Heart left ventricle (tissue), 16 donors: ENCODE measurements around the gene CBX7. TPM values are rescaled to one million over a fixed set of nuclear protein-coding genes. Genes with fewer than 3 reads are reported as not detected.

Experiments used
- ATAC-seq, 4 donors: fragments of 200-7000 bp; cut with Tn5 transposase; one replicate each; pipeline ENCODE4 v1.9.1; 2020 to 2022; ENCODE audit warnings: moderate library complexity in 4 of 4, mild to moderate bottlenecking in 3 of 4, moderate number of reproducible peaks in 1 of 4
- DNase-seq, 5 donors: peaks; one replicate each; pipeline ENCODE4 v3.0.0-alpha.2; 2020
- H3K27ac ChIP-seq, 12 donors: fragments of 200-600 bp; sonication (generic) in 4 of 12; one replicate each; pipeline versions ENCODE4 v1.5.0 to v1.8.0; 2016 to 2022; ENCODE audit warnings: mild to moderate bottlenecking in 2 of 12
- H3K27me3 ChIP-seq, 9 donors: fragments of 200-600 bp; sonication (generic) in 2 of 9; one replicate each; pipeline versions ENCODE4 v1.5.1 to v1.8.0; 2016 to 2022; ENCODE audit warnings: mild to moderate bottlenecking in 3 of 9
- H3K36me3 ChIP-seq, 9 donors: fragments of 200-600 bp; sonication (generic) in 2 of 9; one replicate each; pipeline versions ENCODE4 v1.5.0 to v1.8.0; 2018 to 2022; ENCODE audit warnings: mild to moderate bottlenecking in 2 of 9
- H3K4me1 ChIP-seq, 12 donors: fragments of 200-600 bp; sonication (generic) in 4 of 12; one replicate each; pipeline versions ENCODE4 v1.5.0 to v1.8.0; 2016 to 2022; ENCODE audit warnings: mild to moderate bottlenecking in 3 of 12
- H3K4me3 ChIP-seq, 12 donors: fragments of 200-600 bp; sonication (generic) in 4 of 12; one replicate each; pipeline versions ENCODE4 v1.5.0 to v1.8.0; 2017 to 2022; ENCODE audit warnings: mild to moderate bottlenecking in 9 of 12, moderate library complexity in 4 of 12
- H3K9me3 ChIP-seq, 12 donors: fragments of 200-600 bp; sonication (generic) in 4 of 12; one replicate each; pipeline versions ENCODE4 v1.5.0 to v1.8.0; 2016 to 2022; ENCODE audit warnings: mild to moderate bottlenecking in 1 of 12
- POLR2A ChIP-seq, 2 donors: fragments of 450-650 bp; IDR thresholded peaks; one replicate each; pipeline ENCODE4 v1.6.1; 2017; ENCODE audit warnings: antibody characterized with exemption in 2 of 2, mild to moderate bottlenecking in 2 of 2, moderate library complexity in 2 of 2
- WGBS, 4 donors: extraction: QIAGEN DNeasy Blood & Tissue Kit in 2 of 4; methylation state at CpG; one replicate each; pipeline versions ENCODE4 v1.1.5 to v1.1.7; 2013 to 2018; 5-methylcytosine and 5-hydroxymethylcytosine counted together
- intact Hi-C, 10 donors: fragments of 100-400 bp; cut with DNase I; formaldehyde crosslinking; loops; one replicate each; pipeline versions ENCODE4 v1.11.1 to v1.14.2; 2022
- polyA plus RNA-seq, 2 donors: library from polyadenylated mRNA; stranded (reverse); fragments of 200-250 nt; gene quantifications; one replicate each; pipeline ENCODE4 v1.2.3, GENCODE V29; 2013
- total RNA-seq, 9 donors: library from RNA; depleted of rRNA in 2 of 9; stranded (reverse); fragments of >200 nt in 2 of 9; fragmentation: NEBNext Ultra II Directional in 3 of 9; extraction: Animal tissue kit (Norgen Biotek cat#: 25700) in 3 of 9; gene quantifications; one replicate each; pipeline versions ENCODE4 v1.1.0 to v1.2.4, GENCODE V29; 2016 to 2023
- TF ChIP-seq, protein P1 (sequence below), 12 donors: fragments of 200-600 bp; sonication (generic) in 4 of 12; IDR thresholded peaks; one replicate each; pipeline versions ENCODE4 v1.5.0 to v1.8.0; 2018 to 2022; ENCODE audit warnings: antibody characterized with exemption in 12 of 12, mild to moderate bottlenecking in 5 of 12
- donor health status: ischemic (EF 13 %, LVEDD 7.1; RV severe dilation, severe dysfunction).
- donor health status: healthy with polysubstance abuse.
- donor health status: DM: no; HTN: yes; CAD: no.
- donor health status: DM: no; HTN: no; CAD: no.
- donor health status: ischemic (EF 25% LVEDD 6.9; RV normal size, moderate dysfunction).
- donor health status: ischemic (EF 25% LVEDD 5.7; RV mildly dilated, moderate dysfunction).
- donor health status: healthy.
- donor health status: DM: yes; HTN: yes; CAD: no.
- donor health status: ischemic (EF 35%, LVEDD 5.7; RV mildly dilated, moderate dysfunction).
- donor health status: nonischemic (EF 11% LVEDD 7.7; RV severe dilation, severe dysfunction).
- donor health status: DM: yes; HTN: yes; CAD: no.
- donor health status: PGD.
- donor health status: ischemic (EF 29% LVEDD 5.4; RV normal size, mild dysfunction).
- donor health status: nonischemic (EF 23%, LVEDD 6.1; RV moderate dilation, normal function).

Gene CBX7
- total and polyA plus RNA-seq, 11 donors, result 48.3 to 187 (median 69.8) TPM

GRCh38 chr22:39103431-39103830 is 49.0 kb downstream of the CBX7 start:
- Histone ChIP-seq H3K4me1 (peaks cover 0 to 12% (median 0%) of the 10 kb centered on the region in 12 donors), H3K9me3 (no peaks in the 10 kb centered on the region), H3K27me3 (peaks cover 0 to 6% (median 0%) of the 10 kb centered on the region in 9 donors), H3K27ac (no peak overlapping the region), H3K4me3 (no peak overlapping the region), H3K36me3 (no peaks in the 10 kb centered on the region)
- TF ChIP-seq, protein P1, sequence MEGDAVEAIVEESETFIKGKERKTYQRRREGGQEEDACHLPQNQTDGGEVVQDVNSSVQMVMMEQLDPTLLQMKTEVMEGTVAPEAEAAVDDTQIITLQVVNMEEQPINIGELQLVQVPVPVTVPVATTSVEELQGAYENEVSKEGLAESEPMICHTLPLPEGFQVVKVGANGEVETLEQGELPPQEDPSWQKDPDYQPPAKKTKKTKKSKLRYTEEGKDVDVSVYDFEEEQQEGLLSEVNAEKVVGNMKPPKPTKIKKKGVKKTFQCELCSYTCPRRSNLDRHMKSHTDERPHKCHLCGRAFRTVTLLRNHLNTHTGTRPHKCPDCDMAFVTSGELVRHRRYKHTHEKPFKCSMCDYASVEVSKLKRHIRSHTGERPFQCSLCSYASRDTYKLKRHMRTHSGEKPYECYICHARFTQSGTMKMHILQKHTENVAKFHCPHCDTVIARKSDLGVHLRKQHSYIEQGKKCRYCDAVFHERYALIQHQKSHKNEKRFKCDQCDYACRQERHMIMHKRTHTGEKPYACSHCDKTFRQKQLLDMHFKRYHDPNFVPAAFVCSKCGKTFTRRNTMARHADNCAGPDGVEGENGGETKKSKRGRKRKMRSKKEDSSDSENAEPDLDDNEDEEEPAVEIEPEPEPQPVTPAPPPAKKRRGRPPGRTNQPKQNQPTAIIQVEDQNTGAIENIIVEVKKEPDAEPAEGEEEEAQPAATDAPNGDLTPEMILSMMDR (IDR thresholded peaks at IDR 0.05), result no peak
- TF ChIP-seq POLR2A (IDR thresholded peaks at IDR 0.05), result no peak
- DNase-seq (no peak), ATAC-seq (no peak)
- intact Hi-C loops, result no loop called here
- 58 to 68% (median 63%) methylated on average over 2 of the region's 2 CpGs for WGBS, 4 donors

DNA sequence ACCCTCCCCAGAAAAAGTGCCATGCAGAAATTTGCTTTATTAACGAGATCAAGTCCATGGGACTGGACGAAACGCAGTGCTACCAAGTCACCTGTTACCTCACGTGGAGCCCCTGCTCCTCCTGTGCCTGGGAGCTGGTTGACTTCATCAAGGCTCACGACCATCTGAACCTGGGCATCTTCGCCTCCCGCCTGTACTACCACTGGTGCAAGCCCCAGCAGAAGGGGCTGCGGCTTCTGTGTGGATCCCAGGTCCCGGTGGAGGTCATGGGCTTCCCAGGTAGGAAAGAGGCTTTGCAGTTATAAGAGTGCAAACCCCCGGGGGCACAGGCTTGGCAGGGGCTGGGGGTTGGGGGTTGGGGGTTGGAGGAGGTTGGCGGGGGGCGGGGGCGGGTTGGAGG is 51.3 kb downstream of the CBX7 start:
- H3K27ac ChIP-seq, result no peak overlapping the region
- ATAC-seq, result no peak
- intact Hi-C loops, result no loop called here
- DNase-seq, result no peak
- H3K4me1 ChIP-seq, result peaks cover 0 to 33% (median 2%) of the 10 kb centered on the region in 12 donors
- H3K9me3 ChIP-seq, result no peaks in the 10 kb centered on the region
- WGBS, 4 donors, result 69 to 72% (median 71%) methylated on average over 10 to 12 of the region's 13 CpGs
- H3K27me3 ChIP-seq, result peaks cover 0 to 6% (median 0%) of the 10 kb centered on the region in 9 donors
- no peak for TF ChIP-seq POLR2A (IDR thresholded peaks at IDR 0.05)
- TF ChIP-seq, protein P1 (IDR thresholded peaks at IDR 0.05), result no peak
- H3K4me3 ChIP-seq, result no peak overlapping the region
- no peaks in the 10 kb centered on the region for H3K36me3 ChIP-seq

DNA sequence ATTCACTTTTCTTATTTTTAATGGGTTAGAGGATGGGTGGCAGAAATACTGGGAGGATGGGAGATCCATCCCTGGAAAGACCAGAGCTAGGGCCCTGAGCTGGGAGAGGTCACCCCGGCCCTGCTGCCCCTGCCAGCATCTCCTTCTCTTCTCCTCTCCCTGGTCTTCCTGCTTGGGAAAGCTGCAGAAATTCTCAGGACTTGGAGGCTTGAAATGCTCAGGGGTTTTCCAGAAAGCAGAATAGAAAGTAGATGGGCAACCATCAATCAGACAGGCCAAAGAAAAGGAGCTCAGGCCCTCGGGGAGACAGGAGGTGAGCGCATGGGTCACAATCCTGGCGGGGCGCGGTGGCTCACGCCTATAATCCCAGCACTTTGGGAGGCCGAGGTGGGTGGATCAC is 53.9 kb downstream of the CBX7 start:
- ATAC-seq (no peak), DNase-seq (no peak)
- peaks cover 0 to 6% (median 0%) of the 10 kb centered on the region in 9 donors for H3K27me3 ChIP-seq
- H3K4me1 ChIP-seq, result peaks cover 0 to 43% (median 2%) of the 10 kb centered on the region in 12 donors
- H3K9me3 ChIP-seq, result no peaks in the 10 kb centered on the region
- peak overlapping the region in 1 of 12 donors; percentile 80 for H3K27ac ChIP-seq
- H3K4me3 ChIP-seq, result no peak overlapping the region
- TF ChIP-seq, protein P1 (IDR thresholded peaks at IDR 0.05), result no peak
- 82 to 94% (median 90%) methylated on average over 8 of the region's 8 CpGs for WGBS, 4 donors
- H3K36me3 ChIP-seq, result no peaks in the 10 kb centered on the region
- intact Hi-C loops, result no loop called here

GRCh38 chr22:39098026-39098425 is 54.5 kb downstream of the CBX7 start:
- DNase-seq (no peak), ATAC-seq (no peak)
- H3K36me3 ChIP-seq, result no peaks in the 10 kb centered on the region
- peaks cover 0 to 45% (median 2%) of the 10 kb centered on the region in 12 donors for H3K4me1 ChIP-seq
- H3K4me3 ChIP-seq, result no peak overlapping the region
- intact Hi-C loops, result no loop called here
- 74 to 88% (median 83%) methylated on average over 6 of the region's 6 CpGs for WGBS, 4 donors
- peak overlapping the region in 1 of 12 donors; percentile 80 for H3K27ac ChIP-seq
- no peaks in the 10 kb centered on the region for H3K9me3 ChIP-seq
- H3K27me3 ChIP-seq, result peaks cover 0 to 6% (median 0%) of the 10 kb centered on the region in 9 donors
- TF ChIP-seq, protein P1 (IDR thresholded peaks at IDR 0.05), result no peak
- no peak for TF ChIP-seq POLR2A (IDR thresholded peaks at IDR 0.05)
